Amniotic stem cell (primary cell): ENCODE measurements around the gene PNMT.

Experiments used
- DNase-seq: peaks from one replicate; lab custom pipeline; 2025; lab: John Stamatoyannopoulos, UW

Gene PNMT

GRCh38 chr17:39633570-39634183 is 34.6 kb upstream of the PNMT start:
- no peak for DNase-seq

GRCh38 chr17:39634384-39634871 is 33.8 kb upstream of the PNMT start:
- DNase-seq = no peak

DNA sequence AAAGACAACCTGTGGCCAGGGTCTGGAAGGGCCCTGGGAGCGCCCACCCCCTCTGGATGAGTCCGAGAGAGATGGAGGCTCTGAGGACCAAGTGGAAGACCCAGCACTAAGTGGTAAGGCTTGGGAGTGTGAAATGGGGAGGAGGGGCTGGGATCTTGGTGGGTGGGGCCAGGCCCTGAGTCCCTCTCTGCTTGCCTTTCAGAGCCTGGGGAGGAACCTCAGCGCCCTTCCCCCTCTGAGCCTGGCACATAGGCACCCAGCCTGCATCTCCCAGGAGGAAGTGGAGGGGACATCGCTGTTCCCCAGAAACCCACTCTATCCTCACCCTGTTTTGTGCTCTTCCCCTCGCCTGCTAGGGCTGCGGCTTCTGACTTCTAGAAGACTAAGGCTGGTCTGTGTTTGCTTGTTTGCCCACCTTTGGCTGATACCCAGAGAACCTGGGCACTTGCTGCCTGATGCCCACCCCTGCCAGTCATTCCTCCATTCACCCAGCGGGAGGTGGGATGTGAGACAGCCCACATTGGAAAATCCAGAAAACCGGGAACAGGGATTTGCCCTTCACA is 32.6 kb upstream of the PNMT start:
- DNase-seq = no peak

DNA sequence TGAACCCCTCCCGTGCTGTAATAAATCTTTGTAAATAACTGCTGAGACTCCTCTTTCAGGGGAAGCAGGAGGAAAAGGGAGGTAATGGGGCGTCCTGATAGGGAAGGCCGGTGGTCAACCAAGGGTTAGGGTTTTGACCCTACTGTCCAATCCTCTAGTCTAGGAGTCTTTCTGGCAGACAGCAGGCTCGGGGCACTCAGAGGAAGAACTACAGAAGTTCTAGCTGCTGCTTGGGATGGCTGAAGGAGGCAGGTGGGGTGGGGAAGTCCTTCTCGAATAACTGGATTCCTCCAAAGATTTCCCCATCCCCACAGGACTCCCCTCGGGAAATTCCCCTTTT is 31.7 kb upstream of the PNMT start:
- DNase-seq = no peak

DNA sequence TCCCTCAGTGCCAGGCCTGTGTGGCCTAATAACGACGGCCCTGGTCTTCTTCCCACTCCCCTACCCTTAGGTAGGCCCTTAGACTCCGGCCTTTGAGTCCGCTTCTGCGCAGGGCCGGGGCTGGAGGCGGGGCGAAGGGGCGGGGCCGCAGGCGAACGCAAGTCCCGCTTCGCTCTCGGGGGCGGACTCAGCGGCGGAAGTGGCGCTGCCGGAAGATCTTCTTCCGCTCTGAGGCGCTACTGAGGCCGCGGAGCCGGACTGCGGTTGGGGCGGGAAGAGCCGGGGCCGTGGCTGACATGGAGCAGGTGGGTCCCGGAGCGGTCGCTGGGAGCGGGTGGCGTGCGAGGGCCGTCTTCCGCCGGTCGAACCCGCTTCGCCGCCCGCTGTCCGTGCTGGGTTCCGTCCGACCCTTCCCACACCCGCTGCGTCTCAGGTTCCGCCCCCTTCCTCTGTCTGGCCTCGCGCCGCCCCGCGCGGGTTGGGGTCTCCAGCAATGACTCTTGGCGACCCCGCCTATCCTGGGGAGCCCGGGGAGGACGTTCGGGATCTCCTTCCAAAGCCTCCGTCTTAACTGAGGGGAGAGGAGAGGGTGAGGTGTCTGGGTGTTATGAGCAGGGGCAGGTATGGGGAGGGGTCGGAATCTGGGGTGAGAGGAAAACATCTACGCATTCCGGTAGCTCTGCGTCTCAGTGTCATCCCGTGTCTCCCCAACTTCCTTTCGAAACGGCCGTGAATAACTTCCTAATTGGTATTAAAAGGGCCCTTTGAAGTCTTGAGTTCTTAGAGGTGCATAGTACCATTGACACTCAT is 31.1 kb upstream of the PNMT start, which contains the start of gene STARD3:
TSS of gene STARD3 (plus strand) at position 218 of the 810 bp plus-strand sequence. CDS start 16,388 bp downstream, outside the sequence.
- peak; percentile 38 for DNase-seq

DNA sequence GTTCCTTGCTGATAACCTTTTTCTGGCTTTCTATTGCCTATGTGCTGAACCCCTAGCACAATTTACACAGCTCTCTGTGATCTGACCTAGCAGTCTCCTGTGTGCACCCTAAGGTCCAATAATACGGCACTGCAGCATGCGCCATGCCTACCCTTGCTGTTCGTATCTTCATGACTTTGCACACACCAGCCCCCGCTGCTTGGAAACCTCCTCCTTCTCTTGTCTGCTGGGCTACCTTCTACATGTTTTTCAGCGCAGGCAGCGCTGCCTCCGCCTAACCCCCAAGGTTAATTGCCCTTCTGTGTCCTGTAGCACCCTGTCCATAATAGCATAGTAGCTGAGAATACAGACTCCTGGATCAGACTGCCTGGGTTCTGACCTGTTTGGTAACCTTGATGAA is 29.9 kb upstream of the PNMT start:
- DNase-seq = no peak

- DNase-seq = no peak
Measured at GRCh38 chr17:39639043-39639442, 29.2 kb upstream of the PNMT start.

DNA sequence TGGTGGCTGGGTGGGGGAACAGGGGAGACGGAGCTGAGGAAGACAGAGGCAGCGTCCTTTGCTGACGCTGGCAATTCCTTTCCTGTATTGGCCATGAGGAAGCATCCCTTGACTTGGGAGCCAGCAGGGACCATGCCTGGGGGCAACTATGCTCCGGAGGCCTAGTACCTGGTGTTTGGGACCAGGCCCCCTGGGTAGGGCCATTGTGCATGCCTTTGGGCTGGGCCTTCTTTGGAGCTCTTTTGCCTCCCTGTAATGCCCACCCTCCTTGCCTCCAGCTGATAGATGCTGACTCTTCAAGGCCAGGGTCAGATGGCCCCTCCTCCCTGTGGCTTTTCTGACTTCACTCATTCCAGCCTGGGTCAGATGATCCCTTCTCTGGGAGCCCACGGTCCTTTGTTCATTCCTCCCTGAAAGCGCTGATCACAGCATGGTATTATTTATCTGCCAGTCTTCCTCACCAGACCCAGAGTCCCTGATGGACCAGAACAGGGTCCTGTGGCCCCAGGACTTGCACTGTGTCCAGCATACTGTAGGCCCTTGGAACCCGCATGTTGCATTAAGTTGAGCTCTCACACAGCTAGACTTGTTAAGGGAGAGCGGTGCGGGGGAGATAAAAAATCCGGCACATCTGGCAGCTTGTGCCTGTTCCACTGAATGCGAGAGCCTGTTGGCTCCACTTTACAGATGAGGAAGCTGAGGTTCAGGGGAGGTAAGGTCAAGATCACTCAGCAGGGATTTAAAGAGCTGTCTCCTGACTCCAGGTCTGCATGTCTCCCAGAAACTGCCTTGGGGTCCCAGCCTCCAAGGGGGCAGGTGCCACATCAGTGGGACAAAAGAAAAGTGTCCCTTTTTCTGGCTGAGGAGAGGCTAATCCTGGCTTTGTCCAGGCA is 28.4 kb upstream of the PNMT start:
- no peak for DNase-seq

DNA sequence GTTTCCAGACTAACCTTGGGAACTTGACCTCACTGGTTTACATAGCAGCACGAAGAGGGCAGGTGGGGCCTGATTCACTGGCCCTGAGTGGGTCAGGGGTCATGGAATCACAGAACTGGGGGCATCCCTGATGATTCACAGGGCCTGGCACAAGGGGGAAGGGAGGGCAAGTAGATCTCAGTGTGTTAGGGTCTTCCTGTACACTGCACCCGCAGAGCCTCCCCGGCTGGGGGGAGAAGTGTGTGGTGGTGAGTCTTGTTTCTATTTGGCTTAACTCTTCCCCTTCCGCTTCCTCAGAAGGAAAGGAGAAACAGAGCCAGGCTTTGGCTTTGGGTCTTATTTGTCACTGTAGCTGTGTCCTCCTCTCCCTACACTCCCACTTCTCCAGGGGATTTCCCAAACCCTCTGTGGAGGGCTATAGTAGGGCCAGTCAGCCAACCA is 27.6 kb upstream of the PNMT start:
- DNase-seq = no peak

GRCh38 chr17:39641097-39641496 is 27.2 kb upstream of the PNMT start:
- no peak for DNase-seq

GRCh38 chr17:39641883-39642282 is 26.4 kb upstream of the PNMT start:
- DNase-seq = no peak

DNA sequence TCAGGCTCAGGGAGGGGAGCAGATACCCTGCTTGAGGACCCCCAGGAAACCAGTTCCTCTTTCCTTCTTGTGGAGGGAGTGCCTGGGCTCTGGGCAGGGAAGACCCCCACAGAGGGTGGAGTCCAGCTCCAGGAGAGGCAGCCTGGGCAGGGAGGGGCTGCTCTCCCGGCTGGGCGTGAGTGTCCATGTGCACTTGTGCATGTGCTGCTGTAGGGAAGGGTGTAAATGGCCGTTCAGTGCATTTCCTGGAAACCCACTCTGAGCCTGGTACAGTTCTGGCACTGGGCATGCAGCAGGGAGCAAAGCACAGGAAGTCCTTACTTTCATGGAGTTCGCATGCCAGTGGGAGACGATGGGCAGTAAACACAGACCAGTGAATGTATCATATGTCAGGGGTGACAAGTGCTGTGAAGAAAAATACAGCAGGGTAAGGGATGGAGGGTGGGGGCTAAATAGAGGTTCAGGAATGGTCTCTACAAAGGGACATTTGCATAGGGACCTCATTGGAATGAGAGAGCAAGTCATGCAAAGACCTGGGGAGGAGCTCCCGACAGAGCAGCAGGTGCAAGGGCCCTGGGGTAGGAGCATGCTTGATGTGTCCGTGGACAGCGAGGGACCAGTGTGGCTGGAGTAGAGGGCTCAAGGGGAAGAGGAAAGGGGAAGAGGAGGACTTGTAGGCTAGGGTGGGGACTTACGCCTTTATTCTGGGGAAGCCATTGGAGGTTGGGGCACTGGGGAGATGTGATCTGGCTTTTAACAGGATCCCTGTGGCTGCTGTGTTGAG is 25.8 kb upstream of the PNMT start:
- no peak for DNase-seq

DNA sequence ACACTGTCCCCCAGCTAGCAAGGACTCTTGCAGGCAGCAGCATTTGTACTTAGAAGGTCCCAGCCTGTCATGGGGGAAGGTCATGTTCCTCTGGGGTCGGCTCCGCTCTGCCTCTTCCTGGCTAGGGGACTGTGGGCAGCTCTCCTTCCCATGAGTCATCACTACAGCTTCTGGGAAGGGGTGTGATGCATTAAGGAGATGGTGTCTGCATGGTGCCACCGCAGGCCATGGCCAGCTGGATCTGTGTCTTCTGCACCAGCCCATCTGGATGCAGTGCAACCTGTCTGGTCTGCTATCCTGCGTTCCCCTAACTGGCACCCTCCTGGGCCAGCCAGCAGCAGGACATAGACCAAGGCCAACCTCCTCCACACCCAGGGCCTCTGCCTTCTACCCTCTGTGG is 25.0 kb upstream of the PNMT start:
- no peak for DNase-seq

GRCh38 chr17:39647256-39647655 is 21.0 kb upstream of the PNMT start:
- no peak for DNase-seq

GRCh38 chr17:39648616-39649366 is 19.5 kb upstream of the PNMT start:
- no peak for DNase-seq

DNA sequence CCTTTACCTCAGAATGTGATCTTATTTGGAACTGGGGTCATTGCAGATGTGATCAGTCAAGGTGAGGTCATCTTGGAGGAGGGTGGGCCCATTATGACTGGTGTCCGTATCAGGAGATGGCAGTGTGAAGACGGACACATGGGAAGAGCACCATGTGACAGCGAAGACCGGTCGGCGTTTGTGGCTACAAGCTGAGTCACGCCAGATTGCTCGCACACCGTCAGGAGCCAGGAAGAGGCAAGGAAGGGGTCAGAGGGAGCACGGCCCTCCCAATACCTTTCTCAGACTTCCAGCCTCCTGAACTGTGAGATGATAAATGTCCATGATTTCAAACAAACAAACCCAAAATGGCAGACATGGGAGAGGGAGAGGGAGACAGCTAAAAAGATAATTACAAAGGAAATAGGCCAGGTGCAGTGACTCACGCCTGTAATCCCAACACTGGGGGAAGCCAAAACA is 18.1 kb upstream of the PNMT start:
- no peak for DNase-seq

DNA sequence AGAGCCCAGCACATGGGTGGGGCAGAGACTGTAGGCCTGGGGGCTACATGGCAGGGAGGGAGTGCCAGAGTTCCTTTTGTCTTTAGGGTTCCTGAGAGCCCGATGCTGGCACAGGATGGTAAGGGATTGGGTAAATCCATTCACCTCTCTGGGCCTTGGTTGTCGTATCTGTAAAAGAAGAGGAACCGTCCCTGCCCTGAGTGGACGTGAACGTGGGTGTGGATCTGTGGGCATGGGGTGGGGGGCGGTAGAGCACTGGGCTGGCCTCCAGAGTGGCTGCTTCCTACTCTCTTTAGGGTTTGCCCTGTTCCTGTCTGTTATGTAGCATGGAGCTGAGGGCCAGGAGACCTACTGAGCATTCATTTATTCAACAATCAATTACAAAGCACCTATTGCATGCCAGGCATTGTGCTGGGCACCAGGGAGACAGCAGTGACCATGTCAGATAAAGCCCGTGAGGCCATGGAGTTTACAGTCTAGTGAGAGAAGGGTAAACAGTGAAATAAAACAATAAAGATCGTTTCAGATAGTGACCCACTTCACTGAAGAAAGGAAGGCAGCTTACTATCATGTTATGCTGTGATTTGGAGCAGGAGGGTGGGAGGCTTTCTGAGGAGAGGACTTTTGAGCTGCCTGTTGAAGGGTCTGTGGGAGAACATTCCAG is 16.2 kb upstream of the PNMT start:
- DNase-seq = no peak

- no peak for DNase-seq
Measured at GRCh38 chr17:39652587-39653315, 15.5 kb upstream of the PNMT start.

DNA sequence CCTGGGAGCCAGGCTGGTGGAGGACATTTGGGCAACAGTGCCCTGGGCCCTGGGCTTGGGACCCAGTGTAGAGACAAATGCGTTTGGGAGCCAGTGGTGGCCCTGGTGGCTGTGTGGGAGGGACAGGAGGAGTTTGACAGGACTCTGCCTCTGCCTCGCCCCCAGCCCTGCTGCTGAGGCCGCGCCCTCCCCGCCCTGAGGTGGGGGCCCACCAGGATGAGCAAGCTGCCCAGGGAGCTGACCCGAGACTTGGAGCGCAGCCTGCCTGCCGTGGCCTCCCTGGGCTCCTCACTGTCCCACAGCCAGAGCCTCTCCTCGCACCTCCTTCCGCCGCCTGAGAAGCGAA is 15.0 kb upstream of the PNMT start:
- no peak for DNase-seq
